Mucosa of gallbladder (tissue), 1 donor: ENCODE measurements around the gene ENTPD6. TPM values are rescaled to one million over a fixed set of nuclear protein-coding genes. Genes with fewer than 3 reads are reported as not detected.

Experiments
- total RNA-seq: library from RNA; stranded (reverse); gene quantifications from one replicate; pipeline ENCODE4 v1.2.1, GENCODE V29; 2021
- donor health status: DM: no; HTN: no; CAD: no.

ENTPD6 gene
- total RNA-seq, 1 donor from 2014 or later: 133 TPM

Other genes with a start within 250 kb of the ENTPD6 start
- 4.3 TPM for gene CST7, start 246.4 kb upstream of the ENTPD6 start, total RNA-seq
- 68.8 TPM for gene APMAP, start 203.0 kb upstream of the ENTPD6 start, total RNA-seq
- gene ACSS1, start 137.6 kb upstream of the ENTPD6 start, total RNA-seq: 70.8 TPM
- gene VSX1, start 113.6 kb upstream of the ENTPD6 start, total RNA-seq: not detected
- gene PYGB, start 52.4 kb downstream of the ENTPD6 start, total RNA-seq: 99.5 TPM
- 81.1 TPM for gene ABHD12, start 195.1 kb downstream of the ENTPD6 start, total RNA-seq
- gene GINS1, start 212.0 kb downstream of the ENTPD6 start, total RNA-seq: 1.4 TPM